Colonic mucosa (tissue), 4 donors: ENCODE measurements around the gene FKBP1B. TPM values are rescaled to one million over a fixed set of nuclear protein-coding genes. Genes with fewer than 3 reads are reported as not detected.
A peak's percentile ranks its signal among the peaks of the same experiment; 100 is the strongest.

Experiments used
- DNase-seq: peaks from one replicate; pipeline ENCODE4 v3.0.0-alpha.2; 2020
- H3K27ac ChIP-seq: fragments of 200-600 bp; one replicate; pipeline ENCODE4 v1.8.0; 2021
- H3K27me3 ChIP-seq: fragments of 200-600 bp; one replicate; pipeline ENCODE4 v1.8.0; 2021
- H3K36me3 ChIP-seq: fragments of 200-600 bp; one replicate; pipeline ENCODE4 v1.8.0; 2021
- H3K4me1 ChIP-seq: fragments of 200-600 bp; one replicate; pipeline ENCODE4 v1.8.0; 2021; ENCODE audit warnings: mild to moderate bottlenecking
- H3K4me3 ChIP-seq: fragments of 200-600 bp; one replicate; pipeline ENCODE4 v1.8.0; 2021
- H3K9ac ChIP-seq, 2 donors: one replicate each; pipeline ENCODE4 v1.7.0; 2013; ENCODE audit warnings: control low read depth in 2 of 2, low read depth in 2 of 2, low read length in 2 of 2
- H3K9me3 ChIP-seq: fragments of 200-600 bp; one replicate; pipeline ENCODE4 v1.8.0; 2021
- intact Hi-C: fragments of 100-400 bp; cut with DNase I; formaldehyde crosslinking; loops from one replicate; pipeline ENCODE4 v1.14.1; 2022
- total RNA-seq, 2 donors: library from RNA; stranded (reverse); fragmentation: NEBNext Ultra II Directional in 1 of 2; extraction: Animal tissue kit (Norgen Biotek cat#: 25700) in 1 of 2; gene quantifications; one replicate each; pipeline ENCODE4 v1.2.1, GENCODE V29; 2021
- TF ChIP-seq, protein P1 (sequence below): fragments of 200-600 bp; IDR thresholded peaks from one replicate; pipeline ENCODE4 v1.8.0; 2022; ENCODE audit warnings: antibody characterized with exemption, mild to moderate bottlenecking
- donor health status: healthy.
- donor health status: DM: no; HTN: no; CAD: no.
- donor health status: DM: no; HTN: no; CAD: no.

The FKBP1B gene
- total RNA-seq, 2 donors from 2014 or later: 8.0 to 11.8 TPM

DNA sequence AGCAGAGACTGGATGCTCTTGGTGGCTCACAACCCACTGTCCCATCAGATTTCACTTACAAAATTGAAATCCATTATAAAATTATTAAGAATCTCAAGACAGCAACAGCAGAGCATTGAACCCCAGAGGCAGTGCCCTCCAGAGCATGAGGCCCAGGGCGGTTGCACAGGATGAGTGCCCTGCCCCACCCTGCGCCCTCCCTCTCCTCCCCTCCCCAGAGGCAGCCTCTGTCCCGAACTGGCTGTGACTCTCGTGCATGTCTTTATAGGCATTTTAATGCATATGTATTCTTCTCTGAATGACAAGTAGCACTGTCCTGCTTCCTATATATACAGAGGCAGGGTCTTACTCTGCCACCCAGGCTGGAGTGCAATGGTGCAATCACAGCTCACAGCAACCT lies 29.3 kb upstream of the FKBP1B start:
- Histone ChIP-seq H3K4me3 (no peak overlapping the region), H3K27me3 (no peaks in the 10 kb centered on the region), H3K9ac (no peak overlapping the region), H3K4me1 (no peaks in the 10 kb centered on the region), H3K9me3 (no peaks in the 10 kb centered on the region), H3K27ac (no peak overlapping the region), H3K36me3 (no peaks in the 10 kb centered on the region)
- TF ChIP-seq, protein P1, sequence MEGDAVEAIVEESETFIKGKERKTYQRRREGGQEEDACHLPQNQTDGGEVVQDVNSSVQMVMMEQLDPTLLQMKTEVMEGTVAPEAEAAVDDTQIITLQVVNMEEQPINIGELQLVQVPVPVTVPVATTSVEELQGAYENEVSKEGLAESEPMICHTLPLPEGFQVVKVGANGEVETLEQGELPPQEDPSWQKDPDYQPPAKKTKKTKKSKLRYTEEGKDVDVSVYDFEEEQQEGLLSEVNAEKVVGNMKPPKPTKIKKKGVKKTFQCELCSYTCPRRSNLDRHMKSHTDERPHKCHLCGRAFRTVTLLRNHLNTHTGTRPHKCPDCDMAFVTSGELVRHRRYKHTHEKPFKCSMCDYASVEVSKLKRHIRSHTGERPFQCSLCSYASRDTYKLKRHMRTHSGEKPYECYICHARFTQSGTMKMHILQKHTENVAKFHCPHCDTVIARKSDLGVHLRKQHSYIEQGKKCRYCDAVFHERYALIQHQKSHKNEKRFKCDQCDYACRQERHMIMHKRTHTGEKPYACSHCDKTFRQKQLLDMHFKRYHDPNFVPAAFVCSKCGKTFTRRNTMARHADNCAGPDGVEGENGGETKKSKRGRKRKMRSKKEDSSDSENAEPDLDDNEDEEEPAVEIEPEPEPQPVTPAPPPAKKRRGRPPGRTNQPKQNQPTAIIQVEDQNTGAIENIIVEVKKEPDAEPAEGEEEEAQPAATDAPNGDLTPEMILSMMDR: no peak
- no peak for DNase-seq
- intact Hi-C loops: loop anchor here (5.0 kb wide), 1 partner anchor 142 kb away; no protein-coding TSS in a partner anchor

DNA sequence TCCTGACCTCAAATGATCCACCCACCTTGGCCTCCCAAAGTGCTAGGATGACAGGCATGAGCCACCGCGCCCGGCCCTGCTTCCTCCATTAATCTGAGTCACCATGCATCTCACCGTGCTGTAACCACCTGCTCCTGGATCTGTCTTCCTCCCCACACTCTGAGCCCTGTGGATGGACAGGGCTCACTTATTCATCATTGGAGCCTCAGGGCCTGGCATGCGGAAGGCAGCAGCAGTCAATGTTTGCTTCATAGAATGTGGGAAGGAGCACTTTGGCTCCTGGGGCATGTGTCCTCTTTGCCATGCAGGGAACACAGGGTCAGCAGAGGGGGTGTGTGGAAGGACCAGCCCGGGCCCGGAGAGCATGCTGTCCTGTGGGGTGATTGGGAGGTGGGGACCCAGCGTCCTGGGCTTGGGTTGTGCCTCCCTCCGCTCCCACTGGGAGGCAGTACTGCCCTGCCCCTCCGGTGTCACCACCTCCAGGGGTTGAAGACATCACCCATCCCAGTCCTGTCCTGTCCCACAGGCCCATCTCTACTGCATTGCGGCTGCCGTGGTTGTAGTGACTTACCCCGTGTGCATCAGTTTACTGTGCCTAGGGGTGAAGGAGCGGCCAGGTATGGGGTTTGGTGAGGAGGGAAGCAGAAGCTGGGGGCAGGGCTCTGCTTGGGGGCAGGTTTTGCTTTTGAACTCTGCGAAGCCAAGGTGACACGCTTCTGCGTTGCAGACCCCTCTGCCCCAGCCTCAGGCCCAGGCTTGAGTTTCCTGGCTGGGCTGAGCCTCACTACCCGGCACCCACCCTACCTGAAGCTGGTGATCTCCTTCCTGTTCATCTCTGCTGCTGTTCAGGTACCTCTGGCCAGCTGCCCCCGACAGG lies 28.2 kb upstream of the FKBP1B start:
- Histone ChIP-seq H3K27me3 (no peaks in the 10 kb centered on the region), H3K9ac (no peak overlapping the region), H3K4me1 (no peaks in the 10 kb centered on the region), H3K36me3 (no peaks in the 10 kb centered on the region), H3K9me3 (no peaks in the 10 kb centered on the region), H3K4me3 (no peak overlapping the region), H3K27ac (no peak overlapping the region)
- DNase-seq: no peak
- intact Hi-C loops: loop anchor here (5.0 kb wide), 1 partner anchor 141 kb away; no protein-coding TSS in a partner anchor
- TF ChIP-seq, protein P1: peak; percentile 31

DNA sequence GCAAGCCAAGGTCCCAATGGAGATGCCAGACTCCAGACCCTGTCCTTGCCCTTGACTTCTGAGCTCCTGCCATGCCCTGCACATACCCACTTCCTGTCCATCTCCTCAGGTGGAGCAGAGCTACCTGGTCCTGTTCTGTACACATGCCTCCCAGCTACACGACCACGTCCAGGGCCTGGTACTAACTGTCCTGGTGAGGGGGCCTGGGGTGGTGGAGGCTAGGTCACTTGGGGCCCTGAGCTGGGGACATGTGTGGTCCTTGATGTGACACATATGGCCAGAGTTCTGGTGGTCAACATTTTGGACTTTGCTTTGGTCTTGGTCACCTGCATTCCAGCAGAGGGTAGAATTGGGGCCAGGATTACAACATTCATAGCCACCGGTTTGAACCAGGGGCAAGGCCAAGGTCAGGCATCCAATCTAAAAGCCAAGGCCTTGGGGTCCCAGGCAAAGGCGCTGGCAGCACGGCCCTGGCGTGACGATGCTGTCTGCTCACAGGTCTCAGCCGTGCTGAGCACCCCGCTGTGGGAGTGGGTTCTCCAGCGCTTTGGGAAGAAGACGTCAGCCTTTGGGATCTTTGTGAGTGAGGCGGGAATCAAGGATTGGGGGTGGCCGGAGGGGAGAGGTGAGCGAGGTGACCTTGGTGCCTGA lies 27.1 kb upstream of the FKBP1B start:
- Histone ChIP-seq H3K27ac (no peak overlapping the region), H3K27me3 (no peaks in the 10 kb centered on the region), H3K9me3 (no peaks in the 10 kb centered on the region), H3K9ac (no peak overlapping the region), H3K4me1 (no peaks in the 10 kb centered on the region), H3K36me3 (no peaks in the 10 kb centered on the region), H3K4me3 (no peak overlapping the region)
- intact Hi-C loops: loop anchor here (5.0 kb wide), 1 partner anchor 140 kb away; no protein-coding TSS in a partner anchor
- TF ChIP-seq, protein P1: no peak
- no peak for DNase-seq

DNA sequence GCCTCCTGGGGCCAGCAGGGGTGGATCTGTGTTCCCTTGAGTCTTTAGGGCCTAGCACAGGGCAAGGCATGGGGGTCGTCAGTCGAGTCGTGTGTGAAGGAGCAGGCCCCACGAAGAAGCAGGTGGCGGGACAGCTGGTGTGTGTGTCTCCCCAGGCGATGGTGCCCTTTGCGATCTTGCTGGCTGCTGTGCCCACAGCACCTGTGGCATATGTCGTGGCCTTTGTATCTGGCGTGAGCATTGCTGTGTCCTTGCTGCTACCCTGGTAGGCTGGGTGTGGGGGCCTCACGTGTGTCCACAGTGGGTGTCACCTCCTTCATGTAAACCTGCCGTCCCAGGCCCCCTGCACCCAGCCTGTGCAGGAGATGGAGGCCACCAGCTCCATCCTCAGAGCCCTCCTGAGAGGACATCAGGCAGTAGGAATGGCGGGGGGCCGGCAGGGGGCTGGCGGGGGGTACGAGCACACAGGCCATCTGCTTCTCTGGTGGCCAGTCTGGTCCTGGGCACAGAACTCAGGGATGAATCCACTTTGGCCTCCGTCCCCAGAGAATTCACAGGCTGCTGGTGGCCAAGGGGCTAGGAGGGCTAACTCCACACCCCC lies 26.5 kb upstream of the FKBP1B start:
- no peak overlapping the region for H3K4me3 ChIP-seq
- H3K36me3 ChIP-seq: no peaks in the 10 kb centered on the region
- no peaks in the 10 kb centered on the region for H3K27me3 ChIP-seq
- no peak for DNase-seq
- no peak overlapping the region for H3K27ac ChIP-seq
- H3K9me3 ChIP-seq: no peaks in the 10 kb centered on the region
- H3K4me1 ChIP-seq: no peaks in the 10 kb centered on the region
- no peak overlapping the region for H3K9ac ChIP-seq
- intact Hi-C loops: loop anchor here (5.0 kb wide), 1 partner anchor 139 kb away; no protein-coding TSS in a partner anchor
- TF ChIP-seq, protein P1: no peak

DNA sequence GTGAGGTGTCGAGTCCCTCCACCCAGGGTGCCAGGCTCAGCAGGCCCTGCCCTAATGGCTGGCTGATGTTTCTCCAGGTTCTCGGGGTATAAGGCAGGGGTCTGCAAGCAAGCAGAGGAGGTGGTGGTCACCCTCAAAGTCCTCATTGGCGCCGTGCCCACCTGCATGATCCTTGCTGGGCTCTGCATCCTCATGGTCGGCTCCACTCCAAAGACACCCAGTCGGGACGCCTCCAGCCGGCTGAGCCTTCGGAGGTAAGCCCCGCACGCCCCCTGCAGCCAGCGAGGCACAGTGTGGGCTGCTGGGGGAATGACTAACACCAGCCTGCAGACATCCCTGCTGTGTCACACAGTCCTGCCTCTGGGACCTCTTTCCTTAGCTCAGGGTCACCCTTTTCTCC lies 25.5 kb upstream of the FKBP1B start:
- DNase-seq: no peak
- no peak overlapping the region for H3K27ac ChIP-seq
- H3K36me3 ChIP-seq: no peaks in the 10 kb centered on the region
- no peak overlapping the region for H3K9ac ChIP-seq
- intact Hi-C loops: loop anchor here (5.0 kb wide), 1 partner anchor 138 kb away; no protein-coding TSS in a partner anchor
- no peaks in the 10 kb centered on the region for H3K9me3 ChIP-seq
- H3K4me1 ChIP-seq: no peaks in the 10 kb centered on the region
- TF ChIP-seq, protein P1: no peak
- no peaks in the 10 kb centered on the region for H3K27me3 ChIP-seq
- H3K4me3 ChIP-seq: no peak overlapping the region
